ENCODE data around the gene SLC7A6OS.

GRCh38 chr16:68276223-68276622 lies 34.5 kb downstream of the SLC7A6OS start:
- TF ChIP-seq CTCF (IDR thresholded peaks at IDR 0.05; ENCODE audit: poor library complexity) (no peak), EZH2 (IDR thresholded peaks at IDR 0.05; ENCODE audit: borderline replicate concordance) (no peak)
